HG02763 (cell line): Measurements from ENCODE around the gene DNTT.
"Not testable (repeated sequence)": the region's sequence is repeated elsewhere in the genome, so short reads cannot be mapped to it uniquely, and the experiment has no call there.

Experiments
- ATAC-seq: cut with Tn5 transposase; IDR thresholded peaks from one replicate; pipeline ENCODE4 v1.9.1; 2021; ENCODE audit warnings: mild to moderate bottlenecking, moderate library complexity; ENCODE audit not compliant: unreplicated experiment

DNTT gene

DNA sequence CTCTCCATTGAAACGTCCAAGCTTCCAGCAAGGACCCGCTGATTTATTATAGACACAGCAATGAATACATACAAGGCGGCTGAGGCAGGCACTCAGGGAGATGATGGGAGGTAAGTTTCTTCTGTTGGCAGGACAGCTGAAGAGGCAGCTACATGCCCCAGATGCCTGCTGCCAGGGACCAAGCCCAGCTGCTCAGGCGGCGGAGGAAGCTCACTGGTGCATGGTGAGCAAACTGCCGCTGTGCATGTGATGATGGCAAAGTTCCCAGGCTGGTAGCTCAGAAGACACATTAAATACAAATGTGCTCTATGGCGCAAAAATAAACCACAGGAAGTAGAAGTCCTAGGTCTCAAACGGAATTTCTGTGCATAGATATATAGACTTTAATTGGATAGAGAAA, 2.3 kb downstream of the DNTT start:
- ATAC-seq, result no peak

DNA sequence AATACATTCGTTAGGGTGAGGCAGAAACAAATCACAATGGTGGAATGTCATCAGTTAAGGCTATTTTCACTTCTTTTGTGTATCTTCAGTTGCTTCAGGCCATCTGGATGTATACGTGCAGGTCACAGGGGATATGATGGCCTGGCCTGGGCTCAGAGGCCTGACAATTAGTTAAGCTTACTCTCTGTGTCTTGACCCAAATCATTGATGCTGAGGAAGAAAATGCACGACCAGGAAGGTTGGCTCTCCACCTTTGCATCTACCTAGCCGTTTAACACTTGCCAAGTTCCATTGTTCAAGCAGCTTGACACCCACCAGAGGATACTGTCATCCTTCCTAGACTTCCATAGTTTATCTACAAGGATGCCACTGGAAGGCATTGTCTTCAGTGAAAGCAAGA, 4.6 kb downstream of the DNTT start:
- ATAC-seq, result not testable (repeated sequence)

DNA sequence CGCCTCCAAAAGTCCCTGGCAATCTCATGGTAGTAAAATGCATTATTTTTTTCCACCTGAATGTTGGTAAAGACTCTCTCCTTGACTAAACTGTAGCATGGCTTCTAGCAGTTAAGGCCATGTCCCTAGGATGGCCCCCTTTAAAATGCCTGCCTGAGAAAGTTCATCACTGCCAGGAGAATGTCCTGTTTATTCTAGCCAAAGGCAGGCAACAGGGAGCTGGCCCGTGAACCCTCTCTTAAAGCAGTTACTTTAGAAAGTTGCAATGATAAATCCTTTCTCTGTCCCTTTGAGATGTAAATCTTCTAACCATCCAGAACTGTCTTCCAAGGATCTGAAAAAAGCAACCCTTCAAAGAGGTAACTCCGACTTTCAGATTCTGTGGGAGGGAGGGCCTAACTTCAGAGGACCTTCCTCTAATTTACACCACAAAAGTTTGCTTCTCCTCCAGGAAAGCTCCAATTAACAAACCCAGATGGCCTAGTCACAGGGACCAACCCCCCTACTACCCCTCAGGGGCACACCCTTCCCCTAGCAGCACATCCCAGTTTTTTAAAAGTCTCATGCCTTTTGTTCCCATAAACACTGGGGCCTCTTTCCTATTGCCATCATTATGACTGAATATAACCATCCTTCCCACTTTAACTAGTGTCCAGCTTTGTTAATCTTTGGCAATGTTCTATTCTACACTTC, 5.5 kb downstream of the DNTT start:
- ATAC-seq, result no peak

DNA sequence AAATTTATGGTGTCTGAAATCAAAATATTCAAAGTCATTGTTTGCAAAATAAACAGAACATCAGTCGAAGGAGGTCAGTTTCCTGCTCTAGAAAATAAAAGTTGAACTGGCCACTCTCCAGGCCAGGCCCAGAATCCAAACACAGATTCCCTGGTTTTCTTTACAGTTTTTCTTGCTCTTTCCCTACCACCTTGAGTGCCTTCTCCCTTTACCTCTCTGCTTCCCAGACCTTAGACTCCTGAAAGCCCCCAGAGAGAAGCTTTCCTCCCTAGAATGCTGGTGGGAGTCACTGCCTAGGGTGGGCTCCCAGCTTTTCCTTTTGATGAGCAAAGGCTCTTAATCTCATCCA, 6.1 kb downstream of the DNTT start:
- no peak for ATAC-seq

DNA sequence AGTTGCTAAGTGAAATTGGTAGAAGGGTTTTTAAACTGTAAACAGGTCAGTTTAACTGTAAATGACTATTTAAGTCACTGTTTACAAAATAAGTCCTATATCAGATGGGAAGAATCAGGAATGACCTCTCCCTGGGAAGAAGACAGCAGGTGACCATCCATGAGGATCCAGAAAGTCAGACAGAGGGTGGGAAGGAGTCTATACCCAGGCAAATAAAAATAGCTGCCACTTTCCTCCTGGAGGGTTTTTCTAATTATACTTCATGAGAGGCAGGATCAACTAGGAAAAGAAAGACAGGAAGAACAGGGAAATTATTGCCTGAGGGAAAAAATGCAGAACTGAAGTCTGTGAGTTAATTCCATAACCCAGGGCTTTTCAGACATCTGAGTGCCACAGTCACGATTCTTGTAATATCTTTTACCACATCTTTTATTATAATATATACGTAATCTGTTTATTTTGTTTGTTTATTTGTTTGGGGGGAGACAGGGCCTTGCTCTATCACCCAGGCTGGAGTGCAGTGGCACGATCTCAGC, 7.0 kb downstream of the DNTT start:
- no peak for ATAC-seq

DNA sequence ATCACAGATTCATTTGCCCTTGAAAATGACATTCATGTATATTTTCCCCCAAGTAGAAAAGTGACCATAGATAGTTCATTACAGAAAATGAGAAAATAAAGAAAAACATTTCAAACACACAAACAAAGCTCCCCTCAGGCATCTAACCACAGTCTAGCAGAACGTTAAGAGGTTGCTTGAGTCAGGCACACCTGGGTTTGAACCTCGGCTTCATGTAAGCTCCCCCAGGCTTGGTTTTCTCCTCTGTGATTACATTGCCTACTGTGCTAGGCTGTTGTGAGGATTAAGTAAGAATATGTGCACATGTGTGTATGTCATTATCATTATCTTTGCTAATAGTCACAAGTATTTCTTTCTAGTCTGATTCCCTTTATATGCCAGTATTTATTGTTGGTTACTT, 9.1 kb downstream of the DNTT start:
- ATAC-seq, result no peak

DNA sequence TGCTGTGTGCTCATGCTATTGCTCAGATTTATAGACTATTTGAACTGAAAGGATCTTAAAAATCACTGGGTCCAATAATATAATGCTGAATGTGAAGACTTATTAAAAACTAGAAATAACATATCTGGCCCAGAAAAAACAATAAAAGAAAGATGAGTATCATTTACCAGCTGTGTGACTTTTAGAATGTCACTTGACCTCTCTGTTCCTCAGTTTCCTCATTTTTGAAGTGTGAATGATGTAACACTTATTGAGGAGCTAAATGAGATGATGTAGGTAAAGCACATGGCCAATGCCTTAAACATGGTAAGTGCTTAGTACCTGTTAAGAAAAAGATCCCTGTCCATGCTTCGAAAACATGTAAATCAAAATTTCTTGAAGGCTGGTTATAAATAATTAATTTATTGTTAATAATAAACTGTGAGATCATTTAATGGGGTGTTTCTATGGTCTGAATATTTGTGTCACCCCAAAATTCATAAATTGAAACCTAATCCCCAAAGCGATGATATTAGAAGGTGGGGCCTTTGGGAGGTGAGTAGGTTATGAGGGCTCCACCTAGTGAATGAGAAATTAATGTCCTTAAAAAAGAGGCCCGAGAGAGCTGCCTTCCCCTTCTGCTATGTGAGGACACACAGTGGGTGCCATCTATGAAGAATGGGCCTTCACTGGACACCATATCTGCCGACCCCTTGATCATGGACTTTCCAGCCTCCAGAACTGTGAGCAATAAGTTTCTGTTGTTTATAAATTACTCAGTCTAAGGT, 13.0 kb downstream of the DNTT start:
- ATAC-seq, result no peak

DNA sequence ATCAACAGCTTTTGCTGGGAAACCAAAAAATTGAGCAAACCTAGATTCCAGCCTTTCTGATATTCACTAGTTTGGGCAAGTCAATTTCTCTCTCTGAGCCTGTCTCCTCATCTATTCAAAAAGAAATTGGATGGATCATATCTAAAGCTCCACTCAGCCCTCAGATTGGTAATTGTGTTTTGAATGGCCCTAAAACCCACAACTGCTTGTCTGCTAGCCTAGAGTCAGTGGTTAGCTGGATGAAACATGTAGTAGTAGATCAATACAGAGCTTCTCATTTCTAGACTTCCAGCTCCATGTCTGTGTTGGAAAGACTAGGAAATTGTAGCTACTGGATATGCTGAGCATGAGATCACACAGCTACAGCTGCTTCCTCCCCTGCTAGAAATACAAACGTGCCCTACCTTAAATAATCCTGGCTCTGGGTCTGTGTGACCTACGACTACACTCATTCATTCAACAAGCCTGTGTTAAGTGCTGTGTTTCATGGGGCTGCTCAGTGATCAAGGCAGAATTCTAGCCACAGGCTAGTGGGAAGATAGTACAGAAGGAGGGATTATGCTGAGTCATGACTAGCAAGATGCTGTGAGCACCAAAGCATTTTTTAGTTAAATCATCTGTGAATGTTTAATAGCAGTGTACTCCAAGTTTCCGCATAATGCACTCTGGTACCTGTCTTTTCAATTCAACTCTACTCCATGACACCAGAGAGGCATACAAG, 15.7 kb downstream of the DNTT start:
- ATAC-seq, result no peak

DNA sequence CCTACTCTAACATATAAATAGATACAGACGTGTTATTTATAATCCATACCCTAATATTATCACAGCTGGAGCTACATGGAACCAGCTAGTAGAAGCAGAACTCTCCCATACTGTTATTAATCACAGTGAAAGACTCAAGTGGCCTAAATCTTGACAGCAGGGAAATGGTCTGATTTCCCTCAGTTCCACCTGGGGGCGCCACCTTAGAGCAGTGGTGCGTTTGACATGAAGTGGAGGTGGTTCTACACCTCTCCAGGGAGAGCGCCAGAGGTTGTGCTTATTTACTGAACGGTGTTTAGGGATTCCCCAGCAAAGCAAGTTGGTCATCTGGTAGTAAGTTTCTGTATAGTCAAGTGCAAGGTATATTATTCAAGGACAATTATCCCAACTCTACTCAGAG, 17.6 kb downstream of the DNTT start:
- no peak for ATAC-seq

DNA sequence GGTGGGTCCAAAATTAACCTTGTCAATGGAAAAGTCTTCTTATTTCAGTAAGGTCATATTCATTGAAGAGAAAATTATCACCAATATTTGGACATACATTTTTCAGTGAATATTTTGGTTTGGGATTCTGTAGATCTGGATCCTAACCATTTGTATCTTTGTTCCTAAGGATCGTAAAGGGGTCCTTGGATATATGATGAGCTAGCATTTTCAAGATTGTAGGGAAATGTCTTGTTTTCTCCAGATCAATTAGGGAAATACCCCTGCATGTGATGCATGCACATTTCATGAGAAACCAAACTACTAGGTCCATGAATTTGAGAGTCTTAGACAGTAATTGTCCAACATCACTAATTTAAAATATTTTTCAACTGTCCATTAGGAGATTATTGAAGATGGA, 18.0 kb downstream of the DNTT start:
- ATAC-seq, result no peak

DNA sequence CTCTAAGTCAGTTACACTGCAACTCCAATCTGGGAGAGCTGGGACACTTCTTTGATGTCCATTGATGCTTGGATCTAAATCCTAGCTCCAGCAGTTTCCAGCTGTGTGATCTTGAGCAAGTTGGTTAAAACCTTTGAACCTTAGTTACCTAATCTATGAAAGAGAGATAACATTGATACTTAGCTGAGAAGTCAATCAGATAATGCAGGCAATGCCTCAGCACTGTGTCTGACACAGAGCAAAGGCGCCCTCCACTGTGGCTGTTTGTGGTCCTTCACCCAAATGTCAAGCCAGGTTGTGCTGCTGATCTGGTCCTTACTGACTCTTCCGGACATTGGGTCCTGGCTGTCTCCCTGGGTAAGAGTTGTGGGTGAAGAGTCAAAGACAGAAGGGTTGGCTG, 20.2 kb downstream of the DNTT start:
- ATAC-seq, result no peak

DNA sequence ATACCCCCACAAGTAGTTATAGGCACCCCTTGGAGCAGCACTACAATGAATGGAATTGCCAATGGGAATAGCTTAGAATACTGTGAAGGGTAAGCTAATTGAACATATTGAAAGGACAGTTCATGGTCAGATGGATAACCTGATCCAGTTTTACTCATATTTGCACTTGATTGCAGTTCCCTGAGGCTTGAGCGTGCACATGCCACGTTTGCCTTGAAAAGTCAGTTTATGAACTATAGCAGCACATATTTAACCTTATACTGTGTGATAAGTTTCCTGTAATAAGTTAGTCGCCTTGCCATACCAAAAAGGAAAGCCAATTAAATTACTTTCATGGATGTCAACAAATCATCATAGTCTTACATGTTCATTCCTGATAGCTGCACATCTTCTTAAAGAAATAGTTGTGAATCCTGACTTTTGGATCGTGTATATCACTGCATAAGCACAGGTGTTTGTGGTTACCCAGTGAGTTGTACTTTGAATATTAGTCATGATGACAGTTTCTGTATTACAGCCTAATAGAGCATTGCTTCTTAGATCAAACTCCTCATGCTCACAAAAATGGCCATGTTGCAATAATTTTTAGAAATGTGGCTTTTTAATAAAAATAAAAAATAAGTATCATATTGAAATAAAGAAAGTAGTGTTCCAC, 21.6 kb downstream of the DNTT start:
- ATAC-seq, result peak; percentile 77

DNA sequence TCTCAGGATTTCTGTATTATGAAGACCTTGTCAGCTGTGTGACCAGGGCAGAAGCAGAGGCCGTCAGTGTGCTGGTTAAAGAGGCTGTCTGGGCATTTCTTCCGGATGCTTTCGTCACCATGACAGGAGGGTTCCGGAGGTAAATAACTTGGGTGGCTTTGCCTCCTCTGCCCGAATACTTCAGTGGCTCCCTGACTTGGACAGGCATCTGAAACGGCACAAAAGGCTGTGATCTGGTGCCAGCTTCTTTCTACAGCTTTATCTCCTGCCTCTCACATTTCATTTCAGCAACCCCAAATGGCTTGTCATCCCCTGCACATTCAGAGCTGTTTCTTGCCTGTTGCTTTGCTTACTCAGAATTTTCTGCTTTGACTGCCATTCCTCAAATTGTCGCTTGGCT, 23.2 kb downstream of the DNTT start:
- no peak for ATAC-seq

DNA sequence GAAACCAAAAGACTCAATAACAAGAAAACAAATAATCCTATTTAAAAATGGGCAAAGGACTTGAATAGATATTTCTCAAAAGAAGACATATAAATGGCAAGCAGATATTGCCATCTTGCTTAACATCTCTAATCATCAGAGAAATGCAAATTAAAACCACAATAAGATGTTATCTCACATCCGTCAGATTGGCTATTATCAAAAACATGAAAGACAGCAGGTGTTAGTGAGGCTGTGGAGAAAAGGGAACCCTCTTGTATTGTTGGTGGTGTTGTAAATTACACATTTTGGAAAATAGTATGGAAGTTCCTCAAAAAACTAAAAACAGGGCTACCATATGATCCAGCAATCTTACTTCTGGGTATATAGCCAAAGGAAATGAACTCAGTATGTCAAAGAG, 28.9 kb downstream of the DNTT start:
- no peak for ATAC-seq

DNA sequence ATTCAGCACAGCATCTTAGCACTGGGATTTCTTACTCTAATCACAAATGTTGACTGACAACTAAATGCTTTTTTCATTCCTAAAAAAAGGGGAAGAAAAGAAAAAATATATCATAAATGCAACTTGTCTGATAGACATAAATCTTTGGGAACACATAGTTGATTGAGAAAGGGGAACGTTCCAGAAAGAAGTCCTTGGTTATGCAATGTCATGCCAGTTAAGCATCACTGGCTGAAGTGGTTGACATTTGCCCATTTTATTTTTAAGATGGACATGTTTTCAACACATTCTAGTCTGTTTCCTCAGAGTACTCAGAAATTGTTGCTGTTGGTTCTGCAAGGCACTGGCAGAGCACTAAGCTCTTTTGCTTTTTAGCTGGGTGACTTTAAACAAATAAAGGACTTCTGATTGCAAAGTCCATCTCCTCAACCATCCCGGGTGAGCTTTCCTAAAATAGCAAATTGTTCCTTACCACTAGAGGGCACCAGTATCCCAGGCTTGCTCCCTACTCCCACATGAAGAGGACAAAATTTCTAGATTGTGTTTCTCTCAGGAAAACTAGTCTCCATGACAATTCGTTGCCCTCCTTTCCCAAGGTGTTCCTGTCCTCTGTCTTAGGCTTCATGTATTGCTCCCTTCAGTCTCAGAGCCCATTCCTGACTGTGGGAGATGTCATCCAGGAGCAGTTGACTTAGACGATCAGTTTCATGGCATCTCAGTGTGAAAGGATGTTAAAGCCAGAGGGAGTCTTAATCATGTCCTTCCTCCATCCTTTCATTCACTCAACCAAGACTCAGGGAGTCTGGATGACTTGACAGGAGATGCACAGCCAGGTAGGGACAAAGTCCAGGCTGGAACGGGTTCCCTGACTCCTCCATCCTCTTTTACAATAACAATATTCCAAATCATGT, 30.6 kb downstream of the DNTT start:
- no peak for ATAC-seq

DNA sequence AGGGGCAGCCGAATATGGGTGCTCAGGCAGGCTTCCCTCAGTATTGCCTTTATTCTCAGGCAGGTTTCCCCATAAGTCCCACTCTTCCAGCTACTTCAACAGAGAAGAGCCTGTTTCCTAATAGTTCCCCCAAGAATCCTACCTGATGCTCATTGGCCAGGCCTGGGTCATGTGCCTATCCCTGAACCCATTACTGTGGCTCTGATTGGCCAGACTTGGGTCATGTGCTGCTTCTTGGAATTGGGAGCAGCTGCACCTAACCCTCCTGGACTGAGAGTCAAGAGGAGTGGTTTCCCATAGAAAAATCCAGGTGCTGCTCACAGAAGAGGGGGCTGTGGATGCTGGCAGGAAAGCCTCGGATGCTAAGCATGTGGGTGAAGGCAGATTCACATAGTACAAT, 32.9 kb downstream of the DNTT start:
- no peak for ATAC-seq

DNA sequence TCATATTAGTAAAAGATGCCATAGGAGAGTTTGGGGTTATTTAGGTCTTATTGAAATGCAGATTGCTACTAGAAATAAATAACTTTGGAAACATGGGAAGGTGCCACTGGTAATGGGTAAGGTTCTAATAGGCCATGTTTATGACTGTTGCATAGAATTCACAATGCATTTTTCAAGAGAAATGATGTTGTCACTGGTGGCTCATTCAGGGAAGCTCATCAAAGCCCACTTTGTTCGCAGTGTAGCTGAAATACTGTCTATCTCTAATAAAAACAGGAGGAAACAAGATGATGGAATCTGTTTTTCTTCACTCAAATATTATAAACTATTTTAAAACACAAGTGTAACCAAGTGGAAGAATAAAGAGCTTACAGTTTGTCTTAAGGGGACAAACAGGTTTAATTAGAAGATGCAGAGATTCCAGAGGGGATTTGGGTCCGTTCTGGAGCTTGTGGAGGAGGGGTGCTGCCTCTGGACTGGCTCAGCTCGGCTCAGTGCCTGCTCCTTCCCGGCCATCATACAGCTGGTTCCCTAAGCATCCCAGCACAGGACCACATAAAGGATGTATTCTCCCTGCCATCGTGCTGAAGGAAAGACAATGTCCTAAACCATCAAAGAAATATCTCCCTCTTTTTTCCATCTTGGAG, 34.2 kb downstream of the DNTT start:
- ATAC-seq, result no peak

DNA sequence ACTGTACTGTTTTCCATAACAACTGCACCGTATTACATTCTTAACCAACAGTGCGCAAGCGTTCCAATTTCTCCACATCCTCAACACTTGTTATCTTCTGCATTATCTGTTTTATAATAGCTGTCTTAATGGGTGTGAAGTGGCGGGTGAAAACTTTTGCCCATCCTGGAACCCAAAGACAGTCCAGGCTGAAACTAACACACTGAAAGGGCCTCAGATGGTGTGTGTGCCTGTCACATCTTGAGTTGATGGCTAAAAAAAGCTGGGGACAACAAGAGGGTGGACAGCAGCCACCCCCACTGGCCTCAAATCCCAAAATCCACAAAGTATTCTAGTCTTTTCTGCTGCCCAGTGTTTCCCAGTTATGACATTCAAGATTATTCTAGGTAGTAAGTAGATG, 35.1 kb downstream of the DNTT start:
- ATAC-seq, result no peak

DNA sequence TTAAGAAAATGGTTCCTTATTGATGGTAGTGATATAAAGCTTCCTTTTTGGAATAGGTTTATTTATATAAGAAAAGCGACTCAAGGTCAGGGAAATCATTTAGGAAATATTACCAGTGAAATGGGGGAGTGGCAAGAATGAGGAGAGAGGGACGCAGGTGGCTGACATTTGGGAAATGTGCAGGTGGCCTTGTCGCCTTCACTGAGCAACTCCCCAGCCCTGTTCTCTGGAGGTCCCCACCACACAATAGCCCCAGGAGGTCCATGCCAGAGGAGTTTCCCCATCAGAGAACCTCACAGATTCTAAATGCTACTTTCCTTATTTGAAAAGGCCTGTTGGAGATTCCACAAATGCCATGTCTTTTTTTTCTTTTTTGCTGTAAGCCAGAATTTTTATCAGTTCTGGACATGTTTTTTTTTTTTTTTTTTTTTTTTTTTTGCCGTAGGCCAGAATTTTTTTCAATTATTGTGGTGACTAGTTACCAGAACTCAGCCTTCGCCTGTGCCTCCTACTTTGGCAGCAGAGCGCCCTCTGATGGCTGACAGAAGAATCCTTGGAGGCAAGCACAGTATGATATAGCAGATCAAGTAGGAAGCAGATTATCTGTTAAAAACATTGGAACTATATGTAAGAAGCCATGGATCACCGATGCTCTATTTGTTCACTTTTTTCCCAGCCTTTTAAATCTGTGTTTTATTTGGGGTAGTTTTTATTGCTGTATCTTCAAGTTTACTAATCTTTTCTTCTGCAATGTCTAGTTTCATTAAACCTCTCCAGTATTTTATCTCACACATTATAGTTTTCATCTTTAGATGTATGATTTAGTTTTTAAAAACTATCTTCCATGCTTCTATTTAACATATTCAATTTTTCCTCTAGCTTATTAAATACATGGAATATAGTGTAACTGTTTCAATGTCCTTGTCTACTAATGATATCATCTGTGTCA, 36.0 kb downstream of the DNTT start:
- no peak for ATAC-seq
